GM23248 (cell line): ENCODE measurements around the gene STK40. TPM values are rescaled to one million over a fixed set of nuclear protein-coding genes. Genes with fewer than 3 reads are reported as not detected.

Source experiments
- DNase-seq: peaks from one replicate; pipeline ENCODE4 v3.0.0-alpha.2; 2015
- H2AFZ ChIP-seq: fragments of 200-600 bp; sonication (generic); 2 replicates; pipeline ENCODE4 v1.6.1; 2016; ENCODE audit warnings: antibody characterized with exemption
- H3F3A ChIP-seq: fragments of 200-600 bp; sonication (generic); 2 replicates; pipeline ENCODE4 v1.6.1; 2016; ENCODE audit warnings: mild to moderate bottlenecking, antibody characterized with exemption, mixed run types; ENCODE audit not compliant: insufficient read depth
- H3K27ac ChIP-seq: fragments of 200-600 bp; sonication (generic); 2 replicates; pipeline ENCODE4 v1.5.1; 2016; ENCODE audit warnings: mild to moderate bottlenecking
- H3K27me3 ChIP-seq: fragments of 200-600 bp; sonication (generic); replicated peaks from 2 replicates; pipeline ENCODE4 v1.6.1; 2016; ENCODE audit warnings: mild to moderate bottlenecking; ENCODE audit not compliant: insufficient read depth
- H3K36me3 ChIP-seq: fragments of 200-600 bp; sonication (generic); 2 replicates; pipeline ENCODE4 v1.6.1; 2016; ENCODE audit warnings: low read depth, mild to moderate bottlenecking
- H3K4me1 ChIP-seq: fragments of 200-600 bp; sonication (generic); 2 replicates; pipeline ENCODE4 v1.6.1; 2016; ENCODE audit warnings: mild to moderate bottlenecking; ENCODE audit not compliant: insufficient read depth
- H3K4me2 ChIP-seq: fragments of 200-600 bp; sonication (generic); one replicate; pipeline ENCODE4 v1.6.1; 2016; ENCODE audit warnings: mild to moderate bottlenecking; ENCODE audit not compliant: unreplicated experiment
- H3K4me3 ChIP-seq: fragments of 200-600 bp; sonication (generic); 2 replicates; pipeline ENCODE4 v1.5.1; 2016; ENCODE audit warnings: mild to moderate bottlenecking
- H3K79me2 ChIP-seq: fragments of 200-600 bp; sonication (generic); 2 replicates; pipeline ENCODE4 v1.6.1; 2016; ENCODE audit warnings: mild to moderate bottlenecking; ENCODE audit not compliant: insufficient read depth
- H3K9ac ChIP-seq: fragments of 200-600 bp; sonication (generic); 2 replicates; pipeline ENCODE4 v1.6.1; 2016; ENCODE audit warnings: mild to moderate bottlenecking
- H3K9me2 ChIP-seq: fragments of 200-600 bp; sonication (generic); 2 replicates; pipeline ENCODE4 v1.6.1; 2016; ENCODE audit warnings: mixed run types, mild to moderate bottlenecking, moderate library complexity; ENCODE audit not compliant: insufficient read depth
- H3K9me3 ChIP-seq: fragments of 200-600 bp; sonication (generic); one replicate; pipeline ENCODE4 v1.6.1; 2017; ENCODE audit warnings: low read depth
- H4K20me1 ChIP-seq: fragments of 200-600 bp; sonication (generic); 2 replicates; pipeline ENCODE4 v1.6.0; 2016; ENCODE audit not compliant: insufficient read depth
- EZH2 ChIP-seq: fragments of 200-600 bp; sonication (generic); IDR thresholded peaks from 2 replicates; pipeline ENCODE4 v1.6.1; 2018; ENCODE audit warnings: antibody characterized with exemption, mild to moderate bottlenecking; ENCODE audit not compliant: insufficient read depth, poor library complexity, severe bottlenecking
- EZH2phosphoT487 ChIP-seq: fragments of 200-600 bp; sonication (generic); IDR thresholded peaks from 2 replicates; pipeline ENCODE4 v1.6.1; 2018; ENCODE audit warnings: antibody characterized with exemption, moderate library complexity, mild to moderate bottlenecking, low read depth; ENCODE audit not compliant: insufficient read depth
- WGBS, 2 experiments: methylation state at CpG; one replicate each; pipeline ENCODE4 v1.1.6; 2015 to 2017; ENCODE audit warnings: low lambda C conversion rate in 2 of 2, low coverage in 1 of 2; ENCODE audit errors: missing lambda C conversion rate in 2 of 2; 5-methylcytosine and 5-hydroxymethylcytosine counted together
- in situ Hi-C: fragments of 300-500 bp; cut with MboI; formaldehyde crosslinking; loops from 2 replicates; pipeline ENCODE4 v1.15.0; 2020
- polyA plus RNA-seq: library from polyadenylated mRNA; unstranded; fragments of >200 nt; fragmentation: Nextera tagmentation; extraction: Ambion mirVana; gene quantifications from 2 replicates; pipeline ENCODE4 v1.2.1, GENCODE V29; 2016
- total RNA-seq: library from RNA; depleted of rRNA; stranded (reverse); fragments of >200 nt; shearing (Covaris generic); gene quantifications from 2 replicates; pipeline ENCODE4 v1.2.3, GENCODE V29; 2014

Gene STK40
- total and polyA plus RNA-seq, 2 experiments from 2014 or later = 11.1 to 16.2 TPM

DNA sequence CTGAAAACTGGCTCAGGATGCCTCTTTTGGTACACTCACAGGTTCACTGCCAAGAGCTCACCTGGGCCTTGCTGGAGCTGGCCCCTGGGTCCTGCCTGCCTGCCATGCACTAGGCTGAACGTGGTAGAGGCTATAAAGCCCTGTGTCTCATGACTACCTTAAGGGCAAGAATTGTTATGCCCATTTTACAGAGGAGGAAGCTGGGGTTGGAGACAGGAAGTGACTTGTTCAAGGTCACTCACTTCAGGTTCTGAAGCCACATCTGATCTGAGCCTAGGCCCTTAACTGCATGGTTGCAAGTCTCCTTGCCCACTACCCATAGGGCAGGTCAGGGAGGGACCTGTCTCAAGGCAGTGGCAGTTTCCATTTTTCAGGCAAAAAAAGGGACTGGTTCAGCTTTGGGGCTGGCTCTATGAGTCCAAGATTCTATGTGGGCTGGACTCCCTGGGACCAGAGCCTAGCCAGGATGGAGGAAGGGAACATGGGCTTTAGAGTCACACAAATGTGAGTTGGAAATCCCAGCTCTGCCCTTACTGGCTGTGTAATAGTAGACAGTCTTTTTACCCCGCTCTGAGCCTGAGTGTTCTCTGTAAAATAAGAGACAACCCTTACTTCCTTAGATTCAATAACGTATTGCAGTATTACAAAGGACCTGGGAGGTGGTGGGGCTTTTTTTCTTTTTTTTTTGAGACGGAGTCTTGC lies 7.8 kb downstream of the STK40 start:
- Histone ChIP-seq H3F3A (peaks cover 24% of the 10 kb centered on the region), H3K9ac (no peak overlapping the region), H3K4me2 (no peak overlapping the region), H3K79me2 (peaks cover 81% of the 10 kb centered on the region), H3K27me3 (no peaks in the 10 kb centered on the region), H4K20me1 (0 out of 2 replicates have a peak, but pooled peaks cover 3% of the 10 kb centered on the region), H2AFZ (no peak overlapping the region), H3K27ac (no peak overlapping the region), H3K4me3 (no peak overlapping the region), H3K36me3 (no peaks in the 10 kb centered on the region; the same call in 1 of the 2 replicates), H3K4me1 (peaks cover 22% of the 10 kb centered on the region), H3K9me2 (no peaks in the 10 kb centered on the region), H3K9me3 (no peaks in the 10 kb centered on the region)
- no peak for DNase-seq
- no peak for TF ChIP-seq EZH2
- TF ChIP-seq EZH2phosphoT487 = no peak
- WGBS, 2 experiments = 72 to 78% methylated on average over 4 of the region's 4 CpGs
- in situ Hi-C loops = no loop called here

DNA sequence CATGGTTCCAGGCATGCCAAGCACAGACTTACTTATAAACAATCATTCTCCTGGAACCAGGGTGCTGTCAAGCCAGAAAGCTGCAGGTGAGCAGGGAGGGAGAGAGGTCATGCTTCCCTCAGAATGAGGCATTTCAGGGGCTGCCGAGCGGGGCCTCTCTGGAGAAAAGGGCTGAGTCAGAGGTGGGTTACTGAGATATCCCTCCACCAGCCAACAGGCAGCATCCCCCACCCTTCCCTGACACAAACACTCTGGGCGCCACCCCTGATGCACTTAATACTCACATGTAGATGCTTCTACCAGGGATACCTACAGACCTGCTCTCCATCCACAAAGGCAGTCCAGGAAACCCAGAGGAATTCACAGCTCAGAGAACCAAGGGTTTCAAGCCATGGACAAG lies 13.1 kb downstream of the STK40 start:
- H3K27ac ChIP-seq = peak overlapping the region; percentile 92
- no peak for TF ChIP-seq EZH2
- no peak for TF ChIP-seq EZH2phosphoT487
- H3K27me3 ChIP-seq = no peaks in the 10 kb centered on the region
- DNase-seq = peak; percentile 19
- peak overlapping the region; percentile 71 for H3K9ac ChIP-seq
- in situ Hi-C loops = no loop called here
- no peaks in the 10 kb centered on the region for H4K20me1 ChIP-seq
- H3K36me3 ChIP-seq = no peaks in the 10 kb centered on the region; the same call in 1 of the 2 replicates
- WGBS, 2 experiments = 70 to 77% methylated on average over 3 of the region's 3 CpGs
- H2AFZ ChIP-seq = no peak overlapping the region
- H3K4me3 ChIP-seq = no peak overlapping the region
- H3K4me2 ChIP-seq = peak overlapping the region; percentile 82
- H3K4me1 ChIP-seq = peaks cover 41% of the 10 kb centered on the region
- peaks cover 81% of the 10 kb centered on the region for H3K79me2 ChIP-seq
- H3F3A ChIP-seq = peaks cover 46% of the 10 kb centered on the region
- no peaks in the 10 kb centered on the region for H3K9me3 ChIP-seq
- no peaks in the 10 kb centered on the region for H3K9me2 ChIP-seq

DNA sequence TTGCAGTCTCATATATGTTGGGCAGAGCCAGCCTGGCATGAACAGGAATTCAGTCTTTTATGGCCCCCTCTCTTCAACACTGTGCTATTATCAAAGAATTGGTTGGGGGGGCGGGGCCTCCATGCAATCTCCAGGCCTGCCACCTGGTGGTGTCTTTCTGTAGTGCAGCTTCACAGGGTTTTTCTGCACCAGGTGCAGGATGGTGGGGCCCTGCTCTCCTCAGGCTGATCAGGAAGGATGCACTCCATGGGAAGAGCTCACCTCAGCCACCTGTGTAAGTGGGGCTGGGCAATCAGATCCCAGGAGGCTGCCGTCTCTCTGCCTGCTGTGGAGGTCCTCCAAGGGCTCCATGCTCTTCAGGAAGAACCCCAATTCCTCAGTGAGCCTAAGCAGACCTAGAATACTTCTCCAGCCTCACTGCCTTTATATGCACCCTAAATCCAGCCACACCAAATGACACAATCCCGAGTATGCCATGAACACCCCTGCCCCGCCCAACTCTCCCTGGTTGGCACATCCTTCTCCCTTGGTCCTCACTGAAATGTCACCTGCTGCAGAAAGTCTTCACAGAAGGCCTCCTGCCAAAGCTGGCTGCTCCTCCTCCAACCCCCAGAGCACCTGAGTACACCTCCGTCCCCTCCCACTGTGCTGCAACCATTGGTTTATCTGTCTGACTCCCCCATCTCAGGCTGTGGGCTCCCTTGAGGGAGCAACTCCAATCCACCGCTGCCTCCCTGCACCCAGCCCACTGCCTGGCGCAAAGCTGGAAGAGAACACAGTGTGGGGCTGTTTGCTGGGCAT lies 16.5 kb downstream of the STK40 start:
- H4K20me1 ChIP-seq = no peaks in the 10 kb centered on the region
- TF ChIP-seq EZH2 = no peak
- TF ChIP-seq EZH2phosphoT487 = no peak
- in situ Hi-C loops = no loop called here
- peaks cover 77% of the 10 kb centered on the region for H3K79me2 ChIP-seq
- no peaks in the 10 kb centered on the region for H3K27me3 ChIP-seq
- no peaks in the 10 kb centered on the region for H3K9me2 ChIP-seq
- no peak overlapping the region for H3K4me3 ChIP-seq
- no peak overlapping the region for H3K27ac ChIP-seq
- WGBS, 2 experiments = 58 to 63% methylated on average over 7 of the region's 7 CpGs
- H2AFZ ChIP-seq = no peak overlapping the region
- no peak overlapping the region for H3K9ac ChIP-seq
- no peaks in the 10 kb centered on the region for H3K9me3 ChIP-seq
- no peak overlapping the region for H3K4me2 ChIP-seq
- no peaks in the 10 kb centered on the region for H3K36me3 ChIP-seq
- peak; percentile 80 for DNase-seq
- H3K4me1 ChIP-seq = peaks cover 47% of the 10 kb centered on the region
- peaks cover 46% of the 10 kb centered on the region for H3F3A ChIP-seq

DNA sequence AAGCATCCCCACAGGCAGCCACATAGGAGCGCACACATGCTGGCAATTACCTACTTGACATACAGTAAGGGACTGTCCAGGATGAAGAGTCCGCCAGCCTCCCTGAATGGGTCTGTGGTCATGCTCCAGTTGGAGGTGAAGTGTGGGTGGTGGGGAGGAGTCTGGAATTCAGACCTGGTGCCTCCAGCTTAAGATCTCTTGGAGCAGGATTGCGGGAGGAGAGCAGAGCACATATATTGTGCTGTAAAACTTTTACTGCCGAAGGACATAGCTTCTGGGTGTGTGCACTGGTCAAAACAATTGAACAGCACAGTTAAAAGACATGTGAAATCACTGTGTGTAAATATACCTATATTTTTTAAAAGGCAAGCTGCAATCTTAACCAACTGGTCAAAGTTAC lies 17.9 kb downstream of the STK40 start:
- Histone ChIP-seq H3K4me3 (no peak overlapping the region), H2AFZ (no peak overlapping the region), H3F3A (peaks cover 32% of the 10 kb centered on the region), H3K4me2 (no peak overlapping the region), H3K79me2 (peaks cover 91% of the 10 kb centered on the region), H3K27me3 (no peaks in the 10 kb centered on the region), H3K9ac (no peak overlapping the region), H3K9me3 (no peaks in the 10 kb centered on the region), H3K4me1 (peaks cover 32% of the 10 kb centered on the region), H3K9me2 (no peaks in the 10 kb centered on the region), H4K20me1 (no peaks in the 10 kb centered on the region), H3K27ac (no peak overlapping the region), H3K36me3 (peaks cover 1% of the 10 kb centered on the region; the same call in 1 of the 2 replicates)
- WGBS, 2 experiments = 91 to 99% methylated on average over 4 of the region's 4 CpGs
- in situ Hi-C loops = no loop called here
- TF ChIP-seq EZH2phosphoT487 (no peak), EZH2 (no peak)
- DNase-seq = no peak
